ENCODE results near the gene CERS3.
"Not testable (repeated sequence)": the region's sequence is repeated elsewhere in the genome, so short reads cannot be mapped to it uniquely, and the experiment has no call there.

The CERS3 gene

GRCh38 chr15:100483370-100483769 lies 45.4 kb downstream of the CERS3 start:
- DNase-seq, result no peak
- in situ Hi-C loops (cut with HindIII; ENCODE audit: low pct_ligation_motif_present, low pct_unique_long_range_greater_than_20kb, low sequenced_read_pairs), result no loop called here

GRCh38 chr15:100476805-100477204 lies 51.9 kb downstream of the CERS3 start:
- in situ Hi-C loops (cut with HindIII; ENCODE audit: low pct_ligation_motif_present, low pct_unique_long_range_greater_than_20kb, low sequenced_read_pairs), result no loop called here

GRCh38 chr15:100472736-100473135 lies 56.0 kb downstream of the CERS3 start:
- in situ Hi-C loops (cut with HindIII; ENCODE audit: low pct_ligation_motif_present, low pct_unique_long_range_greater_than_20kb, low sequenced_read_pairs), result no loop called here

More at GRCh38 chr15:100476805-100477204, 51.9 kb downstream of the CERS3 start:
- no peak for DNase-seq

GRCh38 chr15:100471933-100472332 lies 56.8 kb downstream of the CERS3 start:
- in situ Hi-C loops (cut with HindIII; ENCODE audit: low pct_ligation_motif_present, low pct_unique_long_range_greater_than_20kb, low sequenced_read_pairs), result no loop called here
- no peak for DNase-seq

More at GRCh38 chr15:100472736-100473135, 56.0 kb downstream of the CERS3 start:
- no peak for DNase-seq

GRCh38 chr15:100468285-100468684 lies 60.5 kb downstream of the CERS3 start:
- in situ Hi-C loops (cut with HindIII; ENCODE audit: low pct_ligation_motif_present, low pct_unique_long_range_greater_than_20kb, low sequenced_read_pairs), result no loop called here
- DNase-seq, result no peak

GRCh38 chr15:100466073-100466472 lies 62.7 kb downstream of the CERS3 start:
- no peak for DNase-seq
- in situ Hi-C loops (cut with HindIII; ENCODE audit: low pct_ligation_motif_present, low pct_unique_long_range_greater_than_20kb, low sequenced_read_pairs), result no loop called here

- no peak for DNase-seq
- in situ Hi-C loops (cut with HindIII; ENCODE audit: low pct_ligation_motif_present, low pct_unique_long_range_greater_than_20kb, low sequenced_read_pairs), result no loop called here
Observed at GRCh38 chr15:100464888-100465287, 63.9 kb downstream of the CERS3 start.

GRCh38 chr15:100464256-100464655 lies 64.5 kb downstream of the CERS3 start:
- DNase-seq, result no peak
- in situ Hi-C loops (cut with HindIII; ENCODE audit: low pct_ligation_motif_present, low pct_unique_long_range_greater_than_20kb, low sequenced_read_pairs), result no loop called here

- in situ Hi-C loops (cut with HindIII; ENCODE audit: low pct_ligation_motif_present, low pct_unique_long_range_greater_than_20kb, low sequenced_read_pairs), result no loop called here
- DNase-seq, result no peak
Observed at GRCh38 chr15:100463515-100463914, 65.2 kb downstream of the CERS3 start.

- DNase-seq, result no peak
- in situ Hi-C loops (cut with HindIII; ENCODE audit: low pct_ligation_motif_present, low pct_unique_long_range_greater_than_20kb, low sequenced_read_pairs), result no loop called here
Observed at GRCh38 chr15:100461049-100461448, 67.7 kb downstream of the CERS3 start.

GRCh38 chr15:100457201-100457600 lies 71.5 kb downstream of the CERS3 start:
- DNase-seq, result no peak
- in situ Hi-C loops (cut with HindIII; ENCODE audit: low pct_ligation_motif_present, low pct_unique_long_range_greater_than_20kb, low sequenced_read_pairs), result no loop called here

- in situ Hi-C loops (cut with HindIII; ENCODE audit: low pct_ligation_motif_present, low pct_unique_long_range_greater_than_20kb, low sequenced_read_pairs), result no loop called here
- no peak for DNase-seq
Observed at GRCh38 chr15:100454148-100454547, 74.6 kb downstream of the CERS3 start.

GRCh38 chr15:100448481-100448880 lies 80.3 kb downstream of the CERS3 start:
- DNase-seq, result no peak
- in situ Hi-C loops (cut with HindIII; ENCODE audit: low pct_ligation_motif_present, low pct_unique_long_range_greater_than_20kb, low sequenced_read_pairs), result no loop called here

GRCh38 chr15:100441063-100441462 lies 87.7 kb downstream of the CERS3 start:
- in situ Hi-C loops (cut with HindIII; ENCODE audit: low pct_ligation_motif_present, low pct_unique_long_range_greater_than_20kb, low sequenced_read_pairs); DNase-seq: not testable (repeated sequence)

GRCh38 chr15:100439514-100439913 lies 89.2 kb downstream of the CERS3 start:
- in situ Hi-C loops (cut with HindIII; ENCODE audit: low pct_ligation_motif_present, low pct_unique_long_range_greater_than_20kb, low sequenced_read_pairs), result no loop called here
- DNase-seq, result no peak

GRCh38 chr15:100438570-100438969 lies 90.2 kb downstream of the CERS3 start:
- no peak for DNase-seq
- in situ Hi-C loops (cut with HindIII; ENCODE audit: low pct_ligation_motif_present, low pct_unique_long_range_greater_than_20kb, low sequenced_read_pairs), result no loop called here

- no peak for DNase-seq
- in situ Hi-C loops (cut with HindIII; ENCODE audit: low pct_ligation_motif_present, low pct_unique_long_range_greater_than_20kb, low sequenced_read_pairs), result no loop called here
Observed at GRCh38 chr15:100437261-100437660, 91.5 kb downstream of the CERS3 start.

- DNase-seq, result no peak
- in situ Hi-C loops (cut with HindIII; ENCODE audit: low pct_ligation_motif_present, low pct_unique_long_range_greater_than_20kb, low sequenced_read_pairs), result no loop called here
Observed at GRCh38 chr15:100434561-100434960, 94.2 kb downstream of the CERS3 start.

GRCh38 chr15:100434038-100434437 lies 94.7 kb downstream of the CERS3 start:
- in situ Hi-C loops (cut with HindIII; ENCODE audit: low pct_ligation_motif_present, low pct_unique_long_range_greater_than_20kb, low sequenced_read_pairs), result no loop called here
- no peak for DNase-seq

GRCh38 chr15:100433304-100433703 lies 95.4 kb downstream of the CERS3 start:
- DNase-seq, result no peak
- in situ Hi-C loops (cut with HindIII; ENCODE audit: low pct_ligation_motif_present, low pct_unique_long_range_greater_than_20kb, low sequenced_read_pairs), result no loop called here

- in situ Hi-C loops (cut with HindIII; ENCODE audit: low pct_ligation_motif_present, low pct_unique_long_range_greater_than_20kb, low sequenced_read_pairs), result no loop called here
- DNase-seq, result no peak
Observed at GRCh38 chr15:100430411-100430810, 98.3 kb downstream of the CERS3 start.

Data from ACHN (cell line).